GM12801 (cell line): ENCODE data around the gene BLMH.

Experiments used
- CTCF ChIP-seq: IDR thresholded peaks from one replicate; pipeline ENCODE4 v1.5.1; 2011; ENCODE audit warnings: control low read depth; ENCODE audit not compliant: insufficient read length; ENCODE audit errors: extremely low read depth

BLMH gene

DNA sequence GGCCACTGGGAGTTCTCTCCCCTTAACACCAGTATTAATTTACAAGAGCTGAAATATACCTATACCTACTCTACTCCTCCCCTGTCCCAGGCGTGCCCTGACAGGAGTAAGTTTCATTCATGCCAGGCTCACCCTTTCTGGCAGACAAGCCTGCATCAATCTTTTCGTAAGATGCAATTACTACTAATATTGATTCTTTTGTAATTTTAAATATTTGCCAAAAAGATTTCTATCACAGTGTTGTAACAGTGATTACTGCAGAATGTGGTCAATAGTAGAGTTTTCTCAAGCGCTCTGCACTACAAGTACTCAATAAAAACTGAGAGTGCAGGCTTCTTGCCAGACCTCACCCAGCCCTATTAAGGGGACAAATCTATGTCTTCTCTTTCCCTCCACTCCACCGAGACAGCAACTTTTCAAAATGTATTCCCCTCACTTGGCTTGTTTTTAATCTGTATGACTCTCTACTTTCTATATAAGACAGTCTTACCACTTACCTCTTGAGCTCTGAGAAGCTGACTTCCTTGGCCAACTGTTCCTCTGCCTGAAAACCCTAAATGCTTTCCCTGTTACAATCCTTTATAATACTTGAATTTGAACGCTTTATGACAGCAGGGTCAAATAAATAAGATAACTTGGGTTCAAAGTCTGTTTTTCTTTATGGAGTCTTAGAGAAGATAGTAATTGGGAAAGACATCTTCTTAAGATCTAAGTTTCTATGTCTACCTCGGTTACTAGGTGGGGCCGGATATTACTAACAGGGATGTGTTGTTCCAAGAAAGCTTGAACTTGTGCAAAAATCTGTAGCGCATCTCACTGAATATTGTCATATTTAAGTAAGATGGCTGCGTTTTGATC, 42.0 kb upstream of the BLMH start, which contains the start of gene TMIGD1:
TMIGD1 (minus strand) TSS at position 555 of the 858 bp plus-strand sequence. CDS start 1,924 bp downstream, outside the sequence.
- no peak for TF ChIP-seq CTCF

GRCh38 chr17:30332057-30332542, 40.4 kb upstream of the BLMH start:
- TF ChIP-seq CTCF = no peak

- no peak for TF ChIP-seq CTCF
These were observed 35.1 kb upstream of the BLMH start for GRCh38 chr17:30326809-30327208.

GRCh38 chr17:30324723-30325122, 33.0 kb upstream of the BLMH start:
- no peak for TF ChIP-seq CTCF

DNA sequence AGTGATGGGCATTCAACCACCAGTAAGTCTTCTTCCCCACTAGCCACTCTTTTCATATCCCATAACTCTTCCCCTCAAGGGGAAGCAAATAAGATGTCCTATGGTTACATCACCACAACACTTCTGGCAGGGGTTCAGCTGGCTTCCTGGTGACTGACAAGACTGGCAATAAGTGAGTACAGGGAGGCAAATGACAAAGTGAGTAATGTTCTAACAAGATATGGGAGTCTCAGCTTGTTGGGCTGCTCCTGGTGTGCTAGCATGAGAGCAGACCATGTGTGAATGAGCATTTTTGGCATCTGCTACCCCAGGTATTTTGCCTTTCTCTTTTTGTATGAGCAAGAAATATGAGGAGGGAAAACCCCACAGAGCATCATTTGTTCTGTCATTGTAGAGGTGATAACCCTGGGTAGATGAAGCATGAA, 32.2 kb upstream of the BLMH start:
- no peak for TF ChIP-seq CTCF

DNA sequence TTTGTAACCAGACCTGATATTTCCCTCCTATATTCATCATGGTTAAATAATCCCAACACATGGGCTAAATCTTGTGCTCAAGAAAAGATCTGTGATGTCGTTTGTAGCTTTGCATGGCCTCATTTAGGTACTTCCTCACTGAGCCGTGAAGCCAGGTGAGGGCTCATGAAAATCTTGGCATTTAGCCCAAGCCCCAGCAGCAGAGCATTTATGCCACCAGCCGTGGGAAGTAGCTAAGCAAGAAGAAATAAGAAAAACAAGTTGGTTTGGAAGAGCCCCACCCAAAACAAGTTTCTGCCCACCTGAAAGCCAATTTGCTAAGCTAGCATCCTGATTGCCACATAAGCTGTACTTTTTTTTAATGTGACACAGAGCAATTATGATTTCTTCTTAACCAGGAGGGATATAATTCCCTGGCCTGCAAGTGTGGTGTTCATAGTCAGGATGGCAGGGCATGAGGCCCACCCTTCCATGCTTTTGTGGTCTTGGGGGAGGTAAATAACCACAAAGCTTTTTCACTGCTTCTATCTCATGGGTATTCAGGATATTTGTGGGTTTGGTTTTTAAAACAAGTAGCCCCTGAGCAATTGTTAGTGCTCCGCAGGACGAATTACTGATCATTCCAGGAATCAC, 31.6 kb upstream of the BLMH start:
- TF ChIP-seq CTCF = no peak

DNA sequence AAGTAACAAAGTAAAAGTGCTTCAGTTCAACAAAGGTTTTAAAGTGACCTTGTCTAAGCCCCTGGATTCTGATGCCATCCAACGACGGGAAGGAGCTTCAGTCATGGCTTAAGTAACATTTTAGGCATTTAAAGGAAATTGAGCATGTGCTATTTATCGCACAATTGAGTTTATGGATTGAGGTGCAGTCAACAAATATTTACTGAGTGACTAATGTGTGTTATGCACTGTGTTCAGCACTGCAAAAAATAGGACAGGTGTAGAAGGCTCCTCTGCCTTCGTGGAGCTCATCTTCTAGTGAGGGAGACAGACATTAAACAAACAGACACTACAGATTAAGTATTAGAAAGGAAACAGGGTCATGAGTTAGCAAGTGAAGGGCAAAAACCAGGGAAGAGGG, 29.6 kb upstream of the BLMH start:
- no peak for TF ChIP-seq CTCF
